Stimulated activated CD8-positive, alpha-beta memory T cell treated with anti-CD3 and anti-CD28 coated beads, Interleukin-12 subunit alpha, Interleukin-12 subunit beta, amount 100 ng/mL, for 24 hours (primary cell): Measurements from ENCODE around the gene IGLON5.

Experiments used
- DNase-seq: peaks from one replicate; pipeline ENCODE4 v3.0.0-alpha.2; 2020; ENCODE audit errors: extremely low read depth

The IGLON5 gene

DNA sequence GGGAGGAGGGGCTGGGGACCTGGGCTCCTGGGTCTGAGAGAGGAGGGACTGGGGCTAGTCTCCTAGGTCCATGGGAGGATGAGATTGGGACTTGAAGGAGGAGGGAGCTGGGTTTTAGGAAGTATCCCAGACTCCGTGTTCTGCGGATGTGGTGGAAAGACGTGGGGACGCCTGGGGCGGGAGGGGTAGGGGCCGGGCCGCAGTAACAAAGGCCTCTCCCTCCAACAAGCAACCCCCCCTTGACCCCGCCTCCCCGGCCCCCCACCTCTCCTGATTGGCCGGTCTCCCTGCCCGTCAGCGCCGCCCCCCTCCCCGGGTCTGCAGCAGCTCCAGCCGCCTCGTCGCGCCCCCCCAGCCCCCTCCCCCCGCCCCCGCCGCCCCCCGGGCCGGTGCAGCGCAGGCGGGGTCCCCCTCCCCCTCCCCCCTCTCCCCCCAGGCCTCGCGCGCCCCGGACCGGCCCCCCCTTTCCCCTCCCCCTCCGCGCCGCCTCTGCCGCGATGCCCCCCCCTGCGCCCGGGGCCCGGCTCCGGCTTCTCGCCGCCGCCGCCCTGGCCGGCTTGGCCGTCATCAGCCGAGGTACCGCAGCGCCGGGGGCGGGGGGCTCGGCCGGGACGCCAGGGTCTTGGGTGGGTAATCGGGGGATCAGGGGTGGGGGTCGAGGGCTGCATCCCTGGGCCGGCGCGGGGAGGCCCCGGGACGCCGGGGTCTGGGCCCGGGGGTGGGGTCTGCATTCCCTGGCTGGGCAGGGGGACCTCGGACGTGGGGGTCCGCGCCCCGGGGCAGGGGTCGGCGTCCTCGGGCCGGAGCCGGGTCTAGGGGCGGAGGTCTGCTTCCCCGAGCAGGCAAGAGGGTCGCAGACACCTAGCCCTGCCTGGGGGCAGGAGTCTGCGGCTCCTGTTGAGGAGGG lies at the start of gene IGLON5:
TSS of gene IGLON5 (plus strand) at position 294 of the 907 bp plus-strand sequence. CDS start at position 498, 204 bp downstream.
- DNase-seq, result no peak

DNA sequence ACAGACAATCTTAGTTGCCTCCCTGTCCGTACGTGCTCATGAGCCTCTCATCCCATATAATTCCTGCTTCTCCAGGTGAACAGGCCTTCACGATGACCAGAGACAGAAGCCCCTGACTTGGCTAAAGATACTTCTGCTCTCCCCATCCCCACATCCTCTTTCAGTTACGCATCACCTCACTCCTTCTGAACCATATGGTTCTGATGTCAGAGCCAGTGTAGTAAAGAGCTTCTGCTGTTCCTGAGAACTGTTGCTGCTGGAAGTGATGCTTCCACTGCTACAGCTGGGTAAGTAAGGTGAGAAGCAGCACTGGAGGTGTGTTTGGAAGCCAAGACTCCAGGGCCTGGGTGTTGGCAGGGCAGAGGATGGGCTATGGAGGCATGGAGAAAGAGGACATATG lies 47.6 kb upstream of the IGLON5 start:
- DNase-seq, result no peak

DNA sequence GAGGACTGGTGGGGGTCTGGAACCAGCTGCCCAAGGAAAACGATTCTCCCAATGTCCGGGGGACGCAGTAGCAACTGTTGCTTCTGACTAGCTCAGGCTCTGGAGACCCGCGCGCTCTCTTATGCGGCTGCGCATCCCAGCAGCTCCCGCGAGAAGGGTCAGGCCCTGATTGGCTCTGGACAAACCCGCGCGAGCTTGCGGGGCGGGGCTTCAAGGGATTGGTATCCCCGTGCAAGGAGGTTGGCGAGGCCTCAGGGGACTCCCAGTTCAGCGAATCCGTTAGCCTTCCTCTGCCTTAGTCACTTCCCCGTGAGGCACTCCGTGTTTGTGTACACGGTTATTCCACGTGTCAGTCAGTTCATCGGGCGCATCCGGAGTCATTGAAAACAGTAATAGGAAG lies 40.4 kb upstream of the IGLON5 start:
- DNase-seq, result no peak

DNA sequence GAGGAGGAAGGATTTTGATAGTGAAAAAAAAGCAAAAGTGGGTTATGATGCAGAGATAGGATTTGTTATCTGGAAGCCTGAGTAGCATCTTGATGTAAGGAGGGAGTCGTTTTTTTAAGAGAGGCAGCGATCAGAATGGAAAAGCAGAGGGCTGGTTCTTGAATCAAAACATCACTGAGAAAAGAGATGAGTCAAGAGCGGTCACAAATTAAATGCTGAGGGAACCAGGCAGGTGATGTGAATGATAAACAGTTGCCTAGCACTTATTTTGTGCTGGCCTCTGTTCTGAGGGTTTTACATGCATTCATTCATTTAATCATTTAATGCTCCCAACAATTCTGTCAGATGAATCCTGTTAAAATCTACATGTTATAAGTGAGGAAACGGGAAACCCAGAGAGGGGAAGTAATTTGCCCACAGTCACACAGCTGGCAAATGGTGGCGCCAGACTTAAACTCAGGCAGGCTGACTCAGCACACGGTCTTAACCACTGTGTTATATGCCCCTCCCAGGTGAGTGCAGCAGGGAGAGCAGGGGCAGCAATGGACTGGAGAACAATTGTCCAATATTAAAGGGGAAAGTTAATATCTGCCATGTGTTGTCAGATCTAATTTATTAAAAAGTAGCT lies 39.1 kb upstream of the IGLON5 start:
- no peak for DNase-seq

DNA sequence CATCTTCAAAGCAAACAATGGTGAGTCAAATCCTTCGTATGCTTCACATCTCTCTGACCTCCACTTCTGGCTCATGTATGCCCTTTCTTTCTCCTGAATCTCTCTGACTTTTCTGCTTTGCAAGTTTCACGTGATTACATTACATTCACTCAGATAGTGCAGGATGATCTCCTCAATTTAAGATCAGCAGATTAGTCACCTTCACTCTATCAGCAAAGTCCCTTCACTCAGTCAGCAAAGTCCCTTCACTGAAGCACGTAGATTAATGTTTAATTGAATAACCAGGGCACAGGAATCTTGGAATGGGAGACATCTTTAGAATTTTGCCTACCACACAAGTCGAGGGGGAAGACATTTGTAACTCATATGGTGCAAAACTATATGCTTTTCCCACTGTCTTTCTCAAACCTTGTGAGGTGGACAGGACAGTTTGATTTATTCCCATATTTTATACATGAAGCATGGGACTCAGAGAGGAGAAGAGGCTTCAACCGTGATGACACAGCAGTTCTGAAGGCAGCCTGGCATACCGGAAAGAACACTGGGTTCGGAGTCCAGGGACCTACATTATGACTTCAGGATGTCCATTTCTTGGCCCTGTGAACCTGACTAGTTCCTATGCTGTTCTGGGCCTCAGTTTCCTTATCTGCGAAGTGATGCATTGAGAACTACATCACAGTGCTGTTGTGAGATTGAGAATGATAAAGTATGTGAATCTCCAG lies 37.2 kb upstream of the IGLON5 start:
- DNase-seq, result no peak

DNA sequence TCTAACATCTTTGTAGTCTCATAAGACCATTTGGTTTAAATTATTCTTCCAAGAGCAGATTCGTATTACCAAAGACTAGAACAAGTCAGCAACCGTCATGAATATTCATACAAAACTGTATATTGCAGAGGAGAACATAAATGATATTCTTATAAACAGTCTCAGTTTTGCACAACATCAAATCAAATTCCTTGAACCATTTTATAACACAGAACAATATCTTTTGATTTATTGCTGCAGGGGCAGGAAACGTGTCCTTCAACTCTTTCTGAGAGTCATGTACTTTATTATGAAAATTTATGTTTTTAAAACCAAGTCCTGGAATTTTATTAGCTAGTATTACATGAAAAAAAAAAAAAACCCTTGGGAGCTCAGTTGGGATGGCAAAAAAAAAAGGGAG lies 34.3 kb upstream of the IGLON5 start:
- DNase-seq, result no peak

DNA sequence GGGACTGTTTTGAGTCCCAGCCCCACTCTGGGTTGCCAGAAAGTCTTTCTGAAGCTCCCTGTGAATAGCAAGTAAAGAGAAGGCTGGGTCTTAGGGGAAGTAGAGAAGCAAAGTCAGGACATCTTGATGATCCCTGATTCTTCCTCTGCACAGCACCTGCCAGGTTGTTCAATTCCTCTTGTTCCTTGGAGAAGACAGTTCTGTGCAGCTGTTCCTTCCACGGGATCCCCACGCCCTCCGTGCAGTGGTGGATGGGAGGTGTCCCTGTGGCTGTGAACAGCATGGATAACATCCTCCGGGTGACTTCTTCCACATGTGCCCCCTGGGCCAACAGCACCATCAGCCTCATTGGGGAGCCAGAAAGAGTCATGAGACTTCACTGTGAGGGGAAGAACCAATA lies 29.1 kb upstream of the IGLON5 start:
- no peak for DNase-seq

DNA sequence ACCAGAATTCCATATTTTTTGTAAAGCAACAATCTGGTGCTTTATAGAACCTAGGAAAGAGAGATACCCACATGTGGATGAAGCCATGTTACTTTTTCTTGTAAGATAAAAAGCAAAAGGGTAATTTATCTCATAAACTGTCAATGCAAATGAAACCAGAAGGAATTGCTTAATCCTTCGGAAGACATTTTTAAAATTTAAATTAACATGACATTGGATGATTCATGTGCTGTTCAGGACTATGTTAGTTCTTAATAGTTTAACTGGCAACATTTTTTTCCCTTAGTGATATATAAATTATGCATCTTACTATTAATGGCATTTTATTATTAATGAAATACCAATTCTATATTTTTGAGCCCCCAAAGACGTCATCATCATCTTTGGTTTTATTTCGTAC lies 25.8 kb upstream of the IGLON5 start:
- DNase-seq, result no peak

DNA sequence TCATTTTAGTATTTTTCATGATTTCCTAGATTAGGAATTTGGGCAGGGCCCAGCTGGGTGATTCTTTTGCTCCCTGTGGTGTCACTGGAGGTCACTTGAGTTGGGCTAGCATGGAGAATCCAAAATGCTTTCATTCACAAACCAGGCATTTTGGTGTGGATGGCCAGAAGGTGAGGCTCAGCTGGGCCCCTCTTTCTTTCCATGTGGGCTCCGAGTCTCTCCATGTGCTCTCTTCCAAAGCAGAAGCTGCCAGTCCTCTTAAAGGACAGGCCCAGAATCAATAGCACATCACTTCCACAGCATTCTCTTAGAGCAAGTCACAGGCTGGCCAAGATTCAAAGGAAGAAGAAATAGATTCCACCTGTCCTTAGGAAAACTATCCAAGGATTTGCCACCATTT lies 21.8 kb upstream of the IGLON5 start:
- DNase-seq, result no peak

DNA sequence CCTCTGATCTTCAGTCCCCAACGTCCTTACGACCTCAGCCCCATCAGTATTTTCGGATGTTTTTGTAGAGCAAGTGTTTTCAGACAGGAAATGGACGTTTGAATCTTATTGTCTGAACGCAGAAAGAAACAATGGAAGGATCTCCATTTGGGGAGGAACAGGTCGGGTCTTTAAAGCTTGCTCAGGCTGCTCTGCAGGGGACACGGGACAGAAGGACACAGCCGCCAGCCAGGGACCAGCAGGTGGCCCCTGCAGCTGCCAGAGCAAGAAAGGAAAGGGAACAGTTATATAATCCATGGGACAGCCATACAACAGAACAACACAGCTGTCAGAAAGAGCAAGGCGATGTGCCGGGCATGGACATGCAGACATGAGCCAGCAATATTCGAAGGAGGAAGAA lies 18.5 kb upstream of the IGLON5 start:
- no peak for DNase-seq

DNA sequence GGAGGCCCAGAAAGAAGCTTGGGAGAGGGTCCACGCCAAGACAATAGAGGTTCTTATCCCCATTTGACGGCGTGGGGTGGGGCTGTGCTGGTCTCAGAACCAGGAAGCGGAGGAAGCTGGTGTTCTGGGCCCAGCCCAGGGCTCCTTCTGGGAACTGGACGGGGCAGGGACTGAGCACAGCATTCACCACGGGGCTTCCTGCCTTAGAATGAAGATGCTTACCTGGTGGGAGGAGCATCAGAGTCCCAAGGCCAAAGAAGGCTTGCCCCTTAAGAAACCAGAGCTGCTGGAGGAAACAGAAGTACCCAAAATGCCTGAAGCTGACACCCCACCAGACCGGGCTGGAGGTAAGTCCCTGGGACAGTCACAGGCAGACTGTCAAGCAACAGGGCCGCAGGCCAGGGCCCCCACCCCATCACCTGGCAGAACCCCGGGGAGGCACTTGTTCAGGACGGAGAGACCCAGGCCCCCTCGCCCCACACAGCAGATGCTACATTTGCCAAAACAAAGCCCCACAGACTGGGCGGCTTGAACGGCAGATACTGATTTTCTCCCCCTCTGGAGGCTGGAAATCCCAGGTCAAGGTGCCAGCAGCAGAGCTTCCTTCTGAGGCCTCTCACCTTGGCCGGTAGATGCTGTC lies 17.8 kb upstream of the IGLON5 start:
- no peak for DNase-seq

DNA sequence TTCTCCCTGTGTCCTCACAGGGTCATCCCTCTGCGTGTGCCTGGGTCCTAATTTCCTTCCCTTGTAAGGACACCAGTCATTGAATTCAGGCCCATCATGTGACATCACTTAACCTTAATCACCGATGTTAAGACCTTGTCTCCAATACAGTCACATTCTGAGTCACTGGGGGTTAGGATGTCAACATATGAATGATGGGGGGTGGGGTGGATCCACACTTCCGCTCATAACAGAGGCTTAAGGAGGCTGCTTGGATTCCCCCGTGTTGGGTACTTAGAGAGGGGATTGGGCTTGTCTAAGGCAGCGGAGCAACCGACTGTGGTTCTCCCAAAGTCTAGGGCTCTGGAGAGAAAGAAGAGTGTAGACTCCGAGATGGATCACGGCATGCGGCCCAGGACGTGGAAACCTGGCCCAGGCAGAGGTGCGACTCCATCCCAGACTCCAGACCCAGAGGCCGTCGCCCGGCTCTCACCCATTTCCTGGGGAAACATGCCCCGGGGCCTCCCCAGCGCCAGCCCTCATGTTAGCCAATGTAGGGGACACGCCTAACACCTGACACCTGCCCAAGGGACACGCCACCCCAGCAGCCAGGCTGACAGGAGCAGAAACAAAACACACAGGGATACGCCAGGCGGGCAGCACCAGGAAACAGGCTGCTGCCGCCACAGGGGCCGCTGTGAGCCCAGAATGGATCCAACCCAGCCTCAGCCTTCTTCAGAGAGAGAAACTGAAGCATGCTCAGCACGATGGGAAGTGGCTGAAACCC lies 17.1 kb upstream of the IGLON5 start:
- DNase-seq, result no peak

DNA sequence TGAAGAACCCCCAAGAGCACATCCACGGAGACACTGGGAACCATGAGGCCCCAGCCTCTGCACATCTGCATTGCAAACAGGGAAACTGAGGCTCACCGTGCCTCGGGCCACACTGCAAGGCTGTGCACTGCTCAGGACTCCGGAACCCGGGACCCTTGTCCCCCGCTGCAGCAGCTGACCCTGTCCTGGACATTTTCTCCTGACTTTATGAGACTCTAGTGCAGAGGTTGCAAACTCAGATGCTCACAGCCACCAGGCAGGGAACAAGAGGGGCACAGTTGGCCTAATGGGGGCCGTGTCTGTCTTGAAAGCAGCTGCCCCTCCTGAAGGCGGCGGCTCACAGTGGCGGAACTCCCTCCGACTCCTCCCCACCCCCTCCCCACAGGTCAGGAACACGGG lies 16.5 kb upstream of the IGLON5 start:
- DNase-seq, result no peak

DNA sequence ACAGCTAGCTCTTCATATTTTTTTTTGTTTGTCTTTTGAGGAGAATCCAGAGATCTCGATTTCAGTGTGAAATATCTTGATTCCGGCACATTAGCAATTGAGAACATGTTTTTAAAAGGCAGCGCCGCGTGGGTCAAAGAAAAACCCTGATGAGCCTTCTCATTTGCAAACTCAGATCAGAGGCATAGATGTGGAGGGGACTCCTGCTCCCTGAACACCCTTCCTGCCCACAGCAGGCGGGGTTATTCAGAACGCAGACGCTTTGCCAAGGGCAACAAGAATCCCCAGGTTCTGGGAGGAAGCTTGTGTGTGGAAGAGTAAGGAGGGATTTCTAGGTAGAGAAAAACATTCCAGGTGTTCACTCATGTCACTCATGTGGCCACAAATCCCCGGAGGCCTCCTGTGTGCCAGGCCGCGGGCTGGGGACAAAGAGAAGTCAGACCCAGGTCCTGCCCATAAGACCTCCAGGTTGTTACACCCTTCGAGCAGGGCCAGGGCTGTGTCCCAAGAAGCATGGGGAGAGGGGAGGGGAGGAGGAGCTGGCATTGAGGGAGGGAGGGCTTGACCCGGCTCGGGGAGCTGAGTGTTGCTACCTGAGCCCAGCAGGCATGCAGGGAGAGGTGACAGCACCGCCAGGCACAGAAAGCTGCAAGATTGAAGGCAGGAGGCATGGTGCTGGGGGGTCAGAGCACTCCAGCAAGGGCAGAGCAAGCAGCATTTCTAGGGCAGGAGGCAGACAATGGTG lies 15.9 kb upstream of the IGLON5 start:
- no peak for DNase-seq

DNA sequence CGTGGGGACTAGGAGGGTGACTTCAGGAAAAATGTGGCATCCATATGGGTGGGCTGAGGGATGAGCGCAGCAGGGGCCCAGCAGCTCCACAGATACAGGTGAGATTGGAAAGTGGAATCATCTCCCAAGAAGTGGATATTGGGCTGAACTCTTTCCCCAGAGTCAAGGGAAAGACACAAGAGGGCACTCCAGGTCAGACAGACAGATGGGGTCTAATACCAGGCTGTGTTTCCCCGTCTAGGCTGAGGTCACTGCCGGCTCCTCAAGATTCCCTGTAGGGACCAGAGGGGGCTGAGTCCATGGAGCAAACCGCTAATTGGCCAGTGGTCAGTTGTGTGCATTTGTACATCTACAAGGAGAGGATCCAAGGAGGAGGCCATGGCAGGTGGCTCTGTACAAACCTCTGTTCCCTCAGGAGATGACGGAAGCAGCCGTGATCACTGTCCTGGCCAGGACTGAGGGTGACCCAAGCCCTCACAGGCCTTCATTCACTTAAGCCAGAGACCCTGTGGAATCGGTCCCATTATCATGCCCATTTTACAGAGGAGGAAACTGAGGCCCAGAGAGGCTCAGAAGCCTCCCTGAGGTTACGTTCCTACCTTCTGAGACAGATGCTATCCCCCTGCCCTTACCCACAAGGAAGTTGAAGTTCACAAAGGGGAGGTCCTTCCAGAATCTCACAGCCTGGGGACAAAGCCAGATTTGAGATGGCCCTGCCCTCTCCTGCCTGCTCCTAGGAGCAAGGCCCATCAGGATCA lies 14.9 kb upstream of the IGLON5 start:
- DNase-seq, result no peak

DNA sequence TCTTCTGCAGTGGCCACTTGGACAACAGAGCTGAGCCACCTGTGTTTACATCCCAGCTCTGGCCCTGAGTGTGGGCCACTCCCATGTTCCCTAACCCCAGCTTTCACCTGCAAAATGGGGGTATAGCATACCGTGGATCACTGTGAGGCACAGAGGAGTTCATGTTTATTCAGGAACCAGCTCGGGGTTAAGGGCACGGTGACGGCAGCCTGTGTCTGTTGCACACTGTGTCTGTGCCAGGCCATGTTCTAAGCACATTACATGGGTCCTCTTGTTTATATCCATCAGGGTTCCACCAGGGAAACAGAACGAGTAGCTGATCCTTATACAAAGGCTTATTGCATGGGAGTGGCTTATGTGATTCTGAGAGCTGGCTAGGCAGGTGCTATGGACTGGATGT lies 14.0 kb upstream of the IGLON5 start:
- DNase-seq, result no peak

DNA sequence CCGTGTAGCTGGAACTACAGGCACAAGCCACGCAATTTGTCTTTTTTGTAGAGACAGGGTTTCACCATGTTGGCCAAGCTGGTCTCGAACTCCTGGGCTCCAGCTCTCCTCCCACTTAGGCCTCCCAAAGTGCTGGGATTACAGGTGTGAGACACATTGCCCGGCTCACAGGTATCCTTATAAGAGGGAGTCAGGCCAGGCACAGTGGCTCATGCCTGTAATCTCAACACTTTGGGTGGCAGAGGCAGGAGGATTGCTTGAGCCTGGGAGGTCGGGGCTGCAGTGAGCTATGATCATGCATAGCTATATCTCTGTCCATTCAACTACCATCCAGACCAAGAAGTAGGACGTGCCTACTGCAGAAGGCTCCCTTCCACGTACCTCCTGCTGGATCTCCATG lies 10.2 kb upstream of the IGLON5 start:
- DNase-seq, result no peak

DNA sequence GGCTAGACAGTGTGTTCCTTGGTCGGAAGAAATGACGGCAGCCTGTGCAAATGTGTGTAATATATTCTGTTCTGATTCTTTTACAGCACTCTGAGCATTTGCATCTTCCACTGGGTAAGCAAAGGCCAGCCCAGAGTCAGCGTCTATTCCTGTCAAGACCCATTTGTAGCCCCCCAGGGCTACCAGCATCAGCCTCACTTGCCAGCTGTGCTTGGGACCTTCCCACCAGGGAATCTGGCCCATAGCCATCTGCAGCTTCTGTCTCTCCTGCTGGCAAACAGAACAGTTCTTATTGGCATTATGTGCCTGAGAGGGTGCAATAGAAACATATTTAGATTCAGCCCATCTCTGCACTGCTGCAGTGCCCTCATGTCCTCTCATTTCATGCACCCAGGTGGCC lies 6.0 kb upstream of the IGLON5 start:
- no peak for DNase-seq

DNA sequence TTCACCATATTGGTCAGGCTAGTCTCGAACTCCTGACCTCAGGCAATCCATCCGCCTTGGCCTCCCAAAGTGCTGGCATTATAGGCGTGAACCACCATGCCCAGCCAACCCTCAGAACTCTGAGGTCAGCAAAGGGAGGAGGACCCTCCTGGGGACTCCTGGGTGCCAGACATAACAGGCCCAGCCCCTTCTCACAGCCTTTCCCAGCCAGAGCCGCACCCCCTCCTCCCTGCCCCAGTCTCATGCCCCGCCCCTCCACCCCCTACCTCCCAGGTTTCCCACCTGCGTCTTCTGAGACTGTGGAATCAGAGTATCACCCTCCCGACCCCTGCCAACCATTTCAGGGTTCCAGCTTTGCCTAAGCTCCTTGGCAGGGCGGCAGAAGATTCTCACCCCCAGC lies 5.2 kb downstream of the IGLON5 start:
- no peak for DNase-seq

DNA sequence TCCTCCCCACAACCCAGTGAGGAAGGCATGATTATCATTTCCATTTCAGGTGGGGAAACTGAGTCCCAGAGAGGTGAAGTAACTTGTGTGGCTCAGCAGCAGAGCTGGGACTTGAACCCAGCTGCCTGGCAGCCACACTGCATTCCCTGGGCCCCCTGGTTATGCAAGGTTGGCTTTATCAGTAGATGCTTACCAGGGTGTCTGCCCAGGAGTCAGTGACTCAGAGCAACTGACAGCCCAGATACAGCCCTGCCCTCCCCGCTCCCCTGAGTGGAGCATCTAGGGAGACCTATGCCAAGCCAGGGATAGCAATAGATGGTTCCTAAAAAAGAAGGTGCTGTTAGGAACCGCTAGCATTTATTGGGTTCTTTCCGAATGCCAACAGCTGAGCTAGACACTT lies 5.9 kb downstream of the IGLON5 start:
- no peak for DNase-seq
